ENCODE data around the gene MEIKIN.
"Not testable (repeated sequence)": the region's sequence is repeated elsewhere in the genome, so short reads cannot be mapped to it uniquely, and the experiment has no call there.

MEIKIN gene

DNA sequence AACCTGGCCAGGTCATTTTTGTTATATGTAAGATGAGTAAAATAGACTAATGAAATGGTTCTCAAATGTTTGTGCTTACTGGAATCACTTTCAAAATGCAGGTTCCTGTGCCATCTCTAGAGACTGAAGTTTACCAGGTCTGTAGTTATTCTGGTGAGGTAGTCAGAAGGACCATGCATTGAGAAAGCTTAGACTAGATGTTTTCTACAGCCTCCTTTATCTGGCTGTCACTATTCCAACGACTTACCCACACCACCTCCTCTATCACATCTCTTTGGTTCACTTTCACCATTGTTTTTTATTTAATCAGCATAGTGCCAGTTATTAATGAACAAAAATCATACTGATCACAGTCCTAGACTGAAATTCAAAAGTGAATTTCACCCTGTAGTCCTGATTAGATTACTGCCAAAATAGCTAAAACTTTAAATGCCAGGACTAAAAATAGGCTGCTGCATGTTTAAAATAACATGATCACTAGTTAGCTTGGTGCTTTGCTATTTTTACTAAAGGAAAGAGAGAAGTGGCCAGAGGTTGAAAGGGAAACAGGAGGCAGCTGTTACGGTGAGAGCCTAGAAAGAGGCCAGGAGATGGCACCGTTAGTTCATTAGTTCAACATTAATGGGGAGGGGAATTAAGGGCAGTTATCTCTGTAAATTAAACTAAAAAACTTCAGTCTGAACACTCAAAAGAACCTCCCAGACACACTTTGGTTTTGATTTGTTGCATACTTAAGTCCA is 134.8 kb downstream of the MEIKIN start:
- DNase-seq (ENCODE audit: low read depth), result no peak

DNA sequence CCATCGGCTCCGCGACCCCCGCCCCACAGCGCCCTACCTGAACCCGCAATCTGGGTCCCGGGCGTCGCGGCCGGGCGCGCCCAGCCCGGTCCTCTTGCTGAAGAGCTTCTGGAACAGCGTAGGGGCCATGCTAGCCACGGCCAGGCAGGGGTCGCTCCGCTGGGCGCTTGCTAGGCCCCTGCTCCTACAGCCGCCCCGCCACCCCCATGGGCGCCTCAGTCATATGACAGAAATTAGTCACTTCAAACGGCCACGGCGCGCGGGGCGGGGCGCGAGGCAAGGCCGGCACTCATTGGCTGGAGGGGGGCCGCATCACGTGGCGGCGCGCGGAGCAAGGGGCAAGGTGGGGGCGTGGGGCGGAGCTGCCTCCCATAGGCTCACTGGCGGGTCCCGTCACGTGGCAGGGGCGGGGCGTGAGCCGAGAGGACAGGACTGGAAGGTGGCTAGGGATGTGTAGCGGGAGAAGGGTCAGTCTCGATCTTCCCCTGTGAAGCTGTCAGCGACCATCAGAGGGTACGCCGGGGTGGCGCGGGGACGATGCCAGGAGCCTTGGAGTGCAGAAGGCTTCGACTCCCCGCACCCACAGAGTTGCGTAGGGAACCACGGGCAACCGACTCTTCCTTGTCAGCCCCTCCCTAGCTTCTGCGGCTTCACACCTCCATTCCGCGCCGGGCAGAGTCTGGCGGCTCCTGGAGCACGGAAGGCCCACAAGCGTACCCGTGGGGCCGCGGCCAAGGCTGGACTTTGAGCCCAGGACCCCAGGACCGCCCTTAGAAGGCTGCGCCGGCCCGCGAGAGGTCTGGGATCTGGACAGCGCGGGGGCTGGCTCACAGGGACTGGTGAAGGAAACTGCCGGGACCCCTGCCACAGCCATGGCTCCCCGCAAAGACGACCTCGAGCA is 148.4 kb downstream of the MEIKIN start, which contains the start of gene FNIP1:
FNIP1 (minus strand) TSS at position 225 of the 901 bp plus-strand sequence; CDS start at position 129, 96 bp downstream.
- peak; percentile 97 for DNase-seq (ENCODE audit: low read depth)

DNA sequence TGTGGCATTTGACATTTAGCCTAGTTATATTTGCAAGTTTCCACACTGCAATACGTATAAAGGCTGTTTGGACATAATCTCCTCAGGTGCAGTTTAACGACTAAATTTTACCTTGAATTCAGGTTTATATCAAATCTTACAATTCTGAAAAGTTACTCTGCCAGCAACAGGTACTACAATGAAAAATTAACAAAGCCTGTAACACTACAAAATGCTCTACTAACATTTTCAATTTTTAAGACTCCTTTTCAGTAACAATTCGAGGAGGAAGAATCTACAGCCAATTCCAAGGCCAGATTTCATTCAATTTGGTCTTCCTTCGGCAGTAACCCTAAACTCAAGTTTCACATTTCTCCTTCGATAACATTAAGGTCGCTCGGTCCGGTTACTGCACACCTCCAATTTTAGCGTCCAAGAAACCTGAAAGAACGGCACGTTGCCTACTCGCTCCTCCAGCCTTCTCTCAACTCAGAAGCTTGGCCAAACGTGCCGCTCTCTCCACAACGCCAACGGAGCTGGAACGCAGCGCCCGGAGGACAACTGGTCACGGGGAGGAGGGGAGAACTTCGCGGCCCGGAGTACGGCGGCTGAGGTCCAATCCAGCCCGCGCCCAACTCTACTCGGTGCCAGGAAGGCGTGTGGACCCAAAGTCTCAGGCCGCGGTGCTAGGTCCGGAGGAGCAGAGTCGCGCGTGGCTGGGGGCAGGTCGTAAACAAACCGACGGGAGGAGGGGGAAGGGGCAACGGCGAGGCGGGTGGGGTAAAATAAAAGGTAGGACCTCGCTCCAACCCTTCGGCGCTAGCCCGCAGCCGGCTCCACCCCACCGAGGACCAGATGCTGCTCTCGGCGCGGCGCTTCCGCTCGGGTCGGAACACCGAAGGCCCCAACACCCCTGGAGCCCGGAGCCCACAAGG is 149.3 kb downstream of the MEIKIN start:
- peak; percentile 10 for DNase-seq (ENCODE audit: low read depth)

DNA sequence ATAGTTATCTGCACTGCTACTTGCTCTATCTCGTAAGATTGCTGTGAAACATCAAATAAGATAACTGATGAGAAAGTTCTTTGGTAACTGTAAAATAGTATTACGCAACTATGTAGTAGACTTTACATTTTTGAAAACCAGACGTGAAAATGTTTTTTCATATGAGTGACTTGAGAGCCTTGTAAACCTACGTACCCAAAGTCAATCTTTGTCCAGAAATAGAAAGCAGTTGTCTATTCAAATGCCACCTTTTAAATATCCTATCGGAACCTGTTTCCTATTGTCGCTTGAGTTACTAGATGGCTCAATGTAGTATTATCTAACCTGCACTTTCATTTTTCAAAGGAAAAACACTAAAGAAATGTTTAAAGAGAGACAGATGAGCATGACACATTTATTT is 150.2 kb downstream of the MEIKIN start:
- DNase-seq (ENCODE audit: low read depth), result no peak

DNA sequence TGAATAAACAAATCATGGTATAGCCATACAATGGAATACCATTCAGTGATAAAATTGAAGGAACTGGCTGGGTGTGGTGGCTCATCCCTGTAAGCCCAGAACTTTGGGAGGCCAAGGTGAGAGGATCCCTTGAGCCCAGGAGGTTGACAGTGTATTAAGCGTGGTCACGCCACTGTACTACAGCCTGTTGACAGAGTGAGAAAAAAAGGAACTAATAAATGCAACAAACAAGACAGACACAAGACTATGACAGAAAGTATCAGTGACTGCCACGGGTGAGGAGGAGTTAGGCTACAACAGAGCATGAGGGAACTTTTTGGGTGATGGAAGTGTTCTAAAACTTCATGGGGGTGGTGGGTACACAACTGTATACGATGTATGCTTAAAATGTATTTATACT is 150.9 kb downstream of the MEIKIN start:
- no peak for DNase-seq (ENCODE audit: low read depth)

DNA sequence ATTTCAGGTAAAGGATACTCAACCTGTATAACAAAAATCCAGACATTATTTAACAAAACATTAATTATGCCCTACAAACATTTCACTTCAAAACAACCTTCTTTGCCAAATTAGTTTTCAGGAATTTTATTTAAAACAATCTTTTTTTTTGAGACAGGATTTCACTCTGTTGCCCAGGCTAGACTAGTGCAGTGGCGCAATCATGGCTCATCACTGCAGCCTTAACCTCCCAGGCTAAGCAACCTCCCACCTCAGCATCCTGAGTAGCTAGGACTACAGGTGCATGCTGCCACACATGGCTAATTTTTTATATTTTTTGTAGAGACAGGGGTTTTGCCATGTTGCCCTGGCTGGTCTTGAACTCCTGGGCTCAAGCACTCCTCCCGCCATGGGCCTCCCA is 152.6 kb downstream of the MEIKIN start:
- no peak for DNase-seq (ENCODE audit: low read depth)

DNA sequence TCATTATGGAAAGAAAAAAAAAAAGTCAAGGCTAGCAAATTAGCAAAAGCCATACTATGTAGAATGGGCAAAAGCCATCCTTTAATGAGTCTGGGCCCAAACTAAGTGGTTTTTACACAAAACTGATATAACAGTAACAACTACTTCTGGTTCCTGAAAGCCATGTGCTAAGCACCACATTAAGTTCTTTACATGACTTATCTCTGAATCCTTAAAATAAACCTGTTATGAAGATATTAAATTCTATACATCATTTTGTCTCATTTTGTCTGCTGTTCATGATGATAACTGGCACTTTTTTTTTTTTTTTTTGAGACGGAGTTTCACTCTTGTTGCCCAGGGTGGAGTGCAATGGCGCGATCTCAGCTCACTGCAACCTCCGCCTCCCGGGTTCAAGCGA is 153.6 kb downstream of the MEIKIN start:
- DNase-seq (ENCODE audit: low read depth), result no peak

DNA sequence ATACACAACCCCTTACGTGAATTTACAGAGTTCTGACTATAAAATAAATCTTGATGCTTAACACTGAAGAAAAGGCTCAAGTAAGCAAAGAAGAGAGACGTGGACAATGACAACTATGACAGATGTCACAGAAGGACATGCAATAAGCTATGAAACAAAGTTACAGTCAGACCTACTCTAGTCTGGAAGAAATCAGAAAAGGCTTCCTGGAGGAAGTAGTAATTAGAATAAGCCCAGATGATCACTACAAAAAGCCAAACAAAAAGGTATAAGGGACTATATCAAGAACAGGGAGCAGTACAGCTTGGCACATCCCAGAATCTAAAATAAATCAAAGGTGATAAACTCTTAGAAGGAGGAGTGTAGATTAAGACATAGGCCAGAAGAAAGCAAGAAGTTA is 154.9 kb downstream of the MEIKIN start:
- DNase-seq (ENCODE audit: low read depth), result no peak

DNA sequence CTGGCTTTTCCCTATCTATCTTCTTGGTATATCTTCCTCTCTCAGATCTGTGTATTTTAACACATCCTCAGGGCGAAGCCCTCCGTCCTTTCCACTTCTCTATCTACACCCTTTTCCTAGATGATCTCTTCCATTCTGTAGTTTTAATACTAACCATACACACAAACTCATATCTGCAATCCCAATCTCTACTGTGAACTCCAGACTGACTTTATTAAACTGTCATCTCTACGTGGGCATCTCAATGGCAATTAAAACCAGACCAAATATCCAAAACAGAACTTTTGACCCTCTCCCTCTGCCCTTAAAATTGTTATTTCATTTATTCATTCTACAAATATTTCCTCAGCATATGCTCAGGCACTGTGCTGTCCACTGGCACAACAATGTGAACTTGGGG is 155.7 kb downstream of the MEIKIN start:
- no peak for DNase-seq (ENCODE audit: low read depth)

DNA sequence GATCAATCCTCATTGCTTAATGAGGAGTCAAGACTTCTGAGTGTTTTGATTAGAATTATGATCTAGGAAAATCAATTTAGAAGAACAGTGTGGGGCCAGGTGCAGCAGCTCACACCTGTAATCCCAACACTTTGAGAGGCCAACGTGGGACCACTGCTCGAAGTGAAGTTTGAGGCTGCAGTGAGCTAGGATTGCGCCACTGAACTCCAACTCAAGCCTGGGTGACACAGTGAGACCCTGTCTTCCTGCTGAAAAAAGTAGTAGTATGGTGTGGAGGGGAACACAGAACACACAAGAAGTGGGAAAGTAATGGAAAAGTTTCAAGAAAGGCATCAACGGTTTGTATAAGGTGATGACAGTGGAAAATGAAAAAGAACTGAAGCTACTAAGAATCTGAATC is 157.7 kb downstream of the MEIKIN start:
- no peak for DNase-seq (ENCODE audit: low read depth)

DNA sequence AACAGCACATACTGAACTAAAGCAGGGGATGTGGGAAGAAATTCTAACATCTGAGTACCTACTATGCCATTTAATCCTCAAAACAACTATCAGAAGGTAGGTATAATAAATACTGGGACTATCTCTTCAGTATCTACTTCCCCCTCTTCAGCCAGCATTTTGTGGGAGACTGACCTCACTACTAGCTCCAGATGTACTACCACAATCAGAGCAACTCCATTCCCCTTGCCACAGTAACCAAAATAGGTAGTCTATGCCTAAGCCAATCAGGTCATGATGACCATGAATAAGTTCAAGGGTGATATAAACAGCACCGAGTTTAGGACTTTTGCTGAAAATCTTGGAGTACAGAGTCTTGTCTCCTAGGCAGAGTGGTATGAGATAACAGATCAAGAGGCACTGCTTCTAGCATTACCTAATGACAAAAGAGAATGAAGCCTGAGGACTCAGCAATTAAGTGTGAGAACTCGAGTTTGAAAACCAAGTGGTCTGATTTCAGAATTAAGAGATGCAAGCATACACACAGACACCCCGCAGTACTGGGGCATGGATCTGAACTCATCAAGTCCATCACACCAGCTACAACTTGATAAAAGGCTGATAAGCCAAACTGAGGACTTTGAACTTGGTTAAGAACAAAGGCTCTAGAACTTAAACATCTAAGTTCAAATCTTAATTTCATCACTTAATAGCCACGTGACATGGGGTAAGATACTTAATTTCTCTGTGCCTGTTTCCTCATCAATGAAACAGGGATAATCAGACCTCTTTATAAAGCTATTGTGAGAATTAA is 158.4 kb downstream of the MEIKIN start:
- DNase-seq (ENCODE audit: low read depth), result no peak

DNA sequence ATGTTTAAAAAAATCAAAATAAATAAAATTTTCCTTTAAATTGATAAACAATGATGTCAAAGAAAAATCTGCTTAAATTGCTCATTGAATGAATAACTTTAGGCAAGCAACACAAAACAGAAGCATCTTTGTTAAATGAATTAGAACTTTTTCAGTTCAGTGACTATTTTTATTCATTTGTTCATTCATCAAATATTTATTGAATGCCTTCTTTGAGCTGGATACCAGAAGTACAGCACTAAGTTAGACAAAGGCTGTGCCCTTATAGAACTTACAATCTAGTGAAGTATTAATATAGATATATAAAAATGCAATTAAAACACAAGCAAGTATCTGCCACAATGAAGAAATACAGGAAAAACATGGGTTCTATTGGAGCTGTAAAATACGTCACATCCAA is 159.4 kb downstream of the MEIKIN start:
- DNase-seq (ENCODE audit: low read depth), result no peak

DNA sequence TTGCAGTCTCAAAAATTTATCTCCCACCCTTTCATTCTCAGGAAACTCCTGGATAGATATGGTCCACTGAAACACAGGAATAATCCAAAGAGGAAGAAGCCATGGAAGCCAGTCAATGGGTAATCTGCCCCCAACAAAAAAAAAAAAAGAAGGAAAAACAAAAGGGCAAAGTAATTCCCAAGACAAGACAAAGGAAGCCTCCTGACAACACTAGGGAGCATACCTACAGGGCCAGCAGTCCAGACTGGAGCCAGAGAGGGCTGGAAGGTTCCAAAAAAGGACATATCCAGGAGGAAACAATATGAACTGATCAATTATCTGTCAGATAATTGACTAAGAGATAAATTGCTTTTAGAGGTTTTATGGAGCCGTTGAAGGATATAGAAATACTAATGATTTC is 161.6 kb downstream of the MEIKIN start:
- DNase-seq (ENCODE audit: low read depth), result no peak

DNA sequence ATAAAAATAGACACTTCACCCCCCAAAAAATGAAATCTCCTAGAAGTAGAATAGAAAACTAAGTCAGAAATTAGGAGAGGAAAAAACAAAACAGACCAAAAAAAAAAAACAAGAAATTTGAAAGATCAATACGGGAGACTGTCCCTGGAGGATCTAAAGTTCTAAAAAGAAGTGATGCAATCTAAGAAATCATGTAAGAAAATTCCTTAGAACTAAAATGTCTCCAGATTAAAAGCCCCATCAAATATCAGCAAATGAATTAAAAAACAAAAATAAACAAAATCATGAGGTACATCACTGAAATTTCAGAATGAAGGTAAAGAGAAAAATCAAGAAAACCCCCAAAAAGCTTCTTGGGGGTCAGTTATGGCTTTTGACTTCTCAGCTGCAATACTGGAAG is 162.1 kb downstream of the MEIKIN start:
- no peak for DNase-seq (ENCODE audit: low read depth)

DNA sequence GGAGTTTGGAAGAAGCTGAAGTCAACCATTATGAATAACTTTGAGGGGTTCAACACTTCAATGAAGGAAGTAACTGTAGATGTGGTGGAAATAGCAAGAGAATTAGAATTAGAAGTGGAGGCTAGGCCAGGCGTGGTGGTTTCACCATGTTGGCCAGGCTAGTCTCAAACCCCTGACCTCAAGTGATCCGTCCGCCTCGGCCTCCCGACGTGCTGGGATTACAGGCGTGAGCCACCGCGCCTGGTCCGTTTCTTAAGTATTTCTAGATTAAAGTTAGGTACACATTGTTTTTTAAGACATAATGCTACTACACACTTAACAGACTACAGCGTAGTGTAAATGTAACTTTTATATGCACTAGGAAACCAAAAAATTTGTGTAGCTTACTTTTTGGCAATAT is 162.7 kb downstream of the MEIKIN start:
- no peak for DNase-seq (ENCODE audit: low read depth)

DNA sequence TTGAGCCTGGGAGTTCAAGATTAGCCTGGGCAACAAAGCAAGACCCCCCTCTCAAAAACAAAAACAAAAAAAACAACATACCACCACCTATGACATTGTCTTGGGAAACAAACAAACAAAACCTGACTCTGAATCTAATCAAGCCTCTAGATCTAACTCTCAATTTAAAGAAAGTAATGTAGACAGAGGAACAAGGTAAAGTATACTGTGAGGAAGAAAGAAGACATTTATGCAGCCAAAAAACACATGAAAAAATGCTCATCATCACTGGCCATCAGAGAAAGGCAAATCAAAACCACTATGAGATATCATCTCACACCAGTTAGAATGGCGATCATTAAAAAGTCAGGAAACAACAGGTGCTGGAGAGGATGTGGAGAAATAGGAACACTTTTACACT is 167.3 kb downstream of the MEIKIN start:
- not testable (repeated sequence) for DNase-seq (ENCODE audit: low read depth)

DNA sequence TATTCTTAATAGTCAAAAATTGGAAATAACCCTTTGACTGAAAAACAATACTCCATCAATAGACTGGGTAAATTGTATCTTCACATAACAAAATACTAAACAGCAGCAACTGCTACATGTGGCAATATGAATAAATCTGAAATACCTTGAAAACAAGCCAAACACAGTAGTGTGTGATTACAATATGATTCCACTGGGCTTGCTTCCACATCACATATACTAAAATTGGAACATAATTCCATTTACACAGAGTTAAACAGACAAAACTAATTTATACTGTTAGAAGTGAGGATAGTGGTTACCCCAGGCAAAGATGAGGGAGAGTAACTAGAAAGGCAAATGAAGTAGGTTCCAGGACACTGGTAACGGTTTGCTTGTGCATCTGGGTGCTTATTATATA is 169.0 kb downstream of the MEIKIN start:
- DNase-seq (ENCODE audit: low read depth), result no peak

DNA sequence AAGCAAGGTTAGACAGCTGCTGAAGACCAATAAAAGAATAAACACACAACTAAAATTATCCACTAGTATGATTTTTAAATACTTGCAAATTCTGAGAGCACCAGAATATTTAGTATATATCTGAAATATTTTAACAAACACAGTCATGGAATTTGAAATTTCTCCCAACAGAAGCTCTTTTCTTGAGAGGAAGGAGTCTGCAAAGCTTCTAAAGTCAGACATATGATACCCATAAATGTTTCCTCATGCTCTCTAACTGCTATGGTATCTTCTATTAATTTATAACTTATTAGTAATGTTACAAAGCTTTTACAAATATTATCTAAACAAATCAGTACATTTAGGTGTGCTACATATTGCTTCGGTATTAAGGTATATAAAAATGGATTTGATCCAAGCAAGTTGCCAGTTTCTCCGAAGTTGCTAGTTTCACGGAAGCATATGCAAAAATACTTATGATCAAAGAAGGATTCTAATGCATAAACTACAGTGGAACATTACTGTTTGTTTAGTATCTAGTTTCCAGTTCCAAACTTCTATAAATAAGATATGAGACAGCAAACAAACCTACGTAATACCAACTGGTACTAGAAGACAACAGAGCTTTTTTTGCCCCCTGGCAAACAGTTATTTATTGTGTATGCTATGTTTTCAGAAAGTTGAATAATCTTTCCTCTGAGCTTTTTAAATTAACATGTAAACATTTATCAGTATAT is 170.7 kb downstream of the MEIKIN start:
- DNase-seq (ENCODE audit: low read depth), result no peak

DNA sequence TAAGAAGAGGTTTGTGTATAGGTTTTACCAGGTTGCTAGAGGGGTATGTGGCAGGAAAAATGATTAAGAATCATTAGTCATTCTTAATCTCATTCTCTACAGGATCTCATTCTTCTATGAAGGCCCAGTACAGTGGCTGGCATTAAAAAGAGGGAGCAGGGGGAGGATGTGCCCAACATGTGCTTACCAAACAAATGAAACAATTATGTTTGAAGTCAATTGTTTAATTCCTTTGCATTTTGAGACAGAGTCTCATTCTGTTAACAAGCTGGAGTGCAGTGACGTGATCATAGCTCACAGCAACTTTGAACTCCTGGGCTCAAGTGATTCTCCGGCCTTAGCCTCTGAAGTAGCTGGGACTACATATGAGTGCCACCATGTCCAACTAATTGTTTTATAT is 171.7 kb downstream of the MEIKIN start:
- DNase-seq (ENCODE audit: low read depth), result no peak

DNA sequence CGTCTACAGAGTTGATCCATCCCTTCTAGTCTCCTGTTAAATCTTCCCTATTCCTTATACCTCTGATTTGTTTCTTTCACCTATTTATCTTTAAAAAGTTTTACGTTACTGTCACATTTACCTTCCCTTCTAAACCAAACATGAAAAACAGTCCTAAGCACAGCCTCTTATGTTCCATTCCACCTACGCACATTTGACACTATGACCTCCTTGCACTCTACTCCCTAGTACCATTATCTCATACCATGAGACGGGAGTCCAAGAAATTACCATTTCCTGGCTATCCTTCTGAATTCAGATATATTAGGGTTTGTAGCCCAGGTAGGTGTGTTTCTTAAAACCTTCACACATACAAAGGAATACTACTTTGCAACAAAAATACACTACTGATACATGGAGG is 173.8 kb downstream of the MEIKIN start:
- DNase-seq (ENCODE audit: low read depth), result no peak

DNA sequence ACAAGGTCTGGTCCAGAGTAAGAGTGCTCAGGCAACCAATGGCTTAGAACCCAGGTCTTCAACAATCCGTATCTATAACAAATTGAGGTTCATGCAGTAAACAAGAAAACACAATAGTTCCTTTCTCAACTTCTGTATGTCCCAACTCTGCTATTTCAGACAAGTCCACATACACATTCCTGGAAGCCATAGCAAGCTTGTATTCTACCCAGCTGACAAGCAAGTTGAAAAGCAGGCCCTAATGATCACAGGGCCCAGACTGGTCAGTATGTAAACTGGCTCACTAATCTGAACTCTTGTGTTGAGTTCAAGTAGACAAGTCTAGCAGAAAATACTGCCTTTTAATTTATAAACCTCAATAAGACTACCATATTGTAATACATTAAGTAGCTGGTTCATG is 175.5 kb downstream of the MEIKIN start:
- no peak for DNase-seq (ENCODE audit: low read depth)
